ENCODE data around the gene C11orf98.
"Not testable (repeated sequence)": the region's sequence is repeated elsewhere in the genome, so short reads cannot be mapped to it uniquely, and the experiment has no call there.

The C11orf98 gene

GRCh38 chr11:62665075-62665598 lies at the start of gene C11orf98, which contains the start of gene CSKMT:
Gene C11orf98 (minus strand): TSS chr11:62665210. CDS start chr11:62665169, 41 bp downstream.
Gene CSKMT (plus strand): TSS chr11:62665312. CDS start chr11:62665880, 568 bp downstream.
- peak within 1 kb of the TSS; percentile 88 for H3K27ac Mint-ChIP-seq
- no peaks in the 10 kb centered on the region for H3K9me3 Mint-ChIP-seq
- H3K4me1 Mint-ChIP-seq (ENCODE audit: low read depth), result peaks cover 24% of the 10 kb centered on the region
- H3K4me3 Mint-ChIP-seq, result peak within 1 kb of the TSS; percentile 96
- H3K27me3 Mint-ChIP-seq (ENCODE audit: low read depth), result no peaks in the 10 kb centered on the region
- H3K36me3 Mint-ChIP-seq (ENCODE audit: low read depth), result peaks cover 24% of the 10 kb centered on the region

- peaks cover 65% of the 10 kb centered on the region for H3K4me1 Mint-ChIP-seq (ENCODE audit: low read depth)
These were observed 48.3 kb upstream of the C11orf98 start for GRCh38 chr11:62713343-62713742.

GRCh38 chr11:62712861-62713260 lies 47.9 kb upstream of the C11orf98 start:
- peak overlapping the region; percentile 63 for H3K4me3 Mint-ChIP-seq
- peaks cover 65% of the 10 kb centered on the region for H3K4me1 Mint-ChIP-seq (ENCODE audit: low read depth)
- peak overlapping the region; percentile 92 for H3K27ac Mint-ChIP-seq
- H3K9me3 Mint-ChIP-seq, result no peaks in the 10 kb centered on the region
- H3K36me3 Mint-ChIP-seq (ENCODE audit: low read depth), result peaks cover 63% of the 10 kb centered on the region
- no peaks in the 10 kb centered on the region for H3K27me3 Mint-ChIP-seq (ENCODE audit: low read depth)

More at GRCh38 chr11:62713343-62713742, 48.3 kb upstream of the C11orf98 start:
- Mint-ChIP-seq H3K36me3 (ENCODE audit: low read depth) (peaks cover 68% of the 10 kb centered on the region), H3K27me3 (ENCODE audit: low read depth) (no peaks in the 10 kb centered on the region), H3K9me3 (no peaks in the 10 kb centered on the region), H3K27ac (peak overlapping the region; percentile 92), H3K4me3 (peak overlapping the region; percentile 38)

- Mint-ChIP-seq H3K4me3 (peak overlapping the region; percentile 63), H3K4me1 (ENCODE audit: low read depth) (peaks cover 70% of the 10 kb centered on the region), H3K27me3 (ENCODE audit: low read depth) (no peaks in the 10 kb centered on the region), H3K36me3 (ENCODE audit: low read depth) (peaks cover 60% of the 10 kb centered on the region), H3K27ac (peak overlapping the region; percentile 92), H3K9me3 (no peaks in the 10 kb centered on the region)
These were observed 47.3 kb upstream of the C11orf98 start for GRCh38 chr11:62712276-62712812.

- H3K36me3 Mint-ChIP-seq (ENCODE audit: low read depth), result peaks cover 37% of the 10 kb centered on the region
- H3K9me3 Mint-ChIP-seq, result no peaks in the 10 kb centered on the region
- H3K4me3 Mint-ChIP-seq, result peak overlapping the region; percentile 94
- H3K4me1 Mint-ChIP-seq (ENCODE audit: low read depth), result peaks cover 71% of the 10 kb centered on the region
- no peaks in the 10 kb centered on the region for H3K27me3 Mint-ChIP-seq (ENCODE audit: low read depth)
- H3K27ac Mint-ChIP-seq, result peak overlapping the region; percentile 98
These were observed 45.0 kb upstream of the C11orf98 start for GRCh38 chr11:62710001-62710345.

- H3K27me3 Mint-ChIP-seq (ENCODE audit: low read depth), result no peaks in the 10 kb centered on the region
- H3K36me3 Mint-ChIP-seq (ENCODE audit: low read depth), result peaks cover 33% of the 10 kb centered on the region
- peak overlapping the region; percentile 98 for H3K27ac Mint-ChIP-seq
- H3K4me3 Mint-ChIP-seq, result peak overlapping the region; percentile 94
- no peaks in the 10 kb centered on the region for H3K9me3 Mint-ChIP-seq
- H3K4me1 Mint-ChIP-seq (ENCODE audit: low read depth), result peaks cover 67% of the 10 kb centered on the region
These were observed 44.4 kb upstream of the C11orf98 start for GRCh38 chr11:62709247-62710000.

GRCh38 chr11:62708793-62709192 lies 43.8 kb upstream of the C11orf98 start:
- Mint-ChIP-seq H3K36me3 (ENCODE audit: low read depth) (peaks cover 29% of the 10 kb centered on the region), H3K4me1 (ENCODE audit: low read depth) (peaks cover 62% of the 10 kb centered on the region), H3K9me3 (no peaks in the 10 kb centered on the region)

GRCh38 chr11:62708392-62708791 lies 43.4 kb upstream of the C11orf98 start:
- peak overlapping the region; percentile 94 for H3K4me3 Mint-ChIP-seq
- peak overlapping the region; percentile 98 for H3K27ac Mint-ChIP-seq
- no peaks in the 10 kb centered on the region for H3K27me3 Mint-ChIP-seq (ENCODE audit: low read depth)
- no peaks in the 10 kb centered on the region for H3K9me3 Mint-ChIP-seq
- H3K36me3 Mint-ChIP-seq (ENCODE audit: low read depth), result peaks cover 25% of the 10 kb centered on the region
- peaks cover 58% of the 10 kb centered on the region for H3K4me1 Mint-ChIP-seq (ENCODE audit: low read depth)

More at GRCh38 chr11:62708793-62709192, 43.8 kb upstream of the C11orf98 start:
- Mint-ChIP-seq H3K4me3 (peak overlapping the region; percentile 94), H3K27ac (peak overlapping the region; percentile 98), H3K27me3 (ENCODE audit: low read depth) (no peaks in the 10 kb centered on the region)

GRCh38 chr11:62707277-62707861 lies 42.4 kb upstream of the C11orf98 start, which contains the start of the genes BSCL2 and GNG3:
Gene BSCL2 (minus strand): TSS chr11:62707424. CDS start chr11:62707195, 229 bp downstream.
Gene GNG3 (plus strand): TSS chr11:62707676. CDS start chr11:62708296, 620 bp downstream.
- peaks cover 21% of the 10 kb centered on the region for H3K36me3 Mint-ChIP-seq (ENCODE audit: low read depth)
- peaks cover 50% of the 10 kb centered on the region for H3K4me1 Mint-ChIP-seq (ENCODE audit: low read depth)

GRCh38 chr11:62706850-62707247 lies 41.8 kb upstream of the C11orf98 start:
- Mint-ChIP-seq H3K27me3 (ENCODE audit: low read depth) (no peaks in the 10 kb centered on the region), H3K4me3 (peak overlapping the region; percentile 63), H3K36me3 (ENCODE audit: low read depth) (peaks cover 20% of the 10 kb centered on the region), H3K4me1 (ENCODE audit: low read depth) (peaks cover 49% of the 10 kb centered on the region), H3K9me3 (no peaks in the 10 kb centered on the region), H3K27ac (peak overlapping the region; percentile 65)

More at GRCh38 chr11:62707277-62707861, 42.4 kb upstream of the C11orf98 start, which contains the start of the genes BSCL2 and GNG3:
- H3K4me3 Mint-ChIP-seq, result peak within 1 kb of the TSS; percentile 94
- no peaks in the 10 kb centered on the region for H3K9me3 Mint-ChIP-seq
- H3K27ac Mint-ChIP-seq, result peak within 1 kb of the TSS; percentile 98
- no peaks in the 10 kb centered on the region for H3K27me3 Mint-ChIP-seq (ENCODE audit: low read depth)

- Mint-ChIP-seq H3K4me3 (peak overlapping the region; percentile 87), H3K4me1 (ENCODE audit: low read depth) (peaks cover 49% of the 10 kb centered on the region), H3K36me3 (ENCODE audit: low read depth) (peaks cover 23% of the 10 kb centered on the region), H3K27me3 (ENCODE audit: low read depth) (no peaks in the 10 kb centered on the region), H3K9me3 (no peaks in the 10 kb centered on the region), H3K27ac (peak overlapping the region; percentile 75)
These were observed 41.2 kb upstream of the C11orf98 start for GRCh38 chr11:62705880-62706849.

- Mint-ChIP-seq H3K4me1 (ENCODE audit: low read depth) (peaks cover 45% of the 10 kb centered on the region), H3K9me3 (no peaks in the 10 kb centered on the region), H3K27me3 (ENCODE audit: low read depth) (no peaks in the 10 kb centered on the region), H3K36me3 (ENCODE audit: low read depth) (peaks cover 19% of the 10 kb centered on the region), H3K4me3 (peak overlapping the region; percentile 87), H3K27ac (peak overlapping the region; percentile 75)
These were observed 40.4 kb upstream of the C11orf98 start for GRCh38 chr11:62705413-62705812.

- not testable (repeated sequence) for H3K27ac Mint-ChIP-seq; H3K4me3 Mint-ChIP-seq; H3K9me3 Mint-ChIP-seq; H3K27me3 Mint-ChIP-seq (ENCODE audit: low read depth)
- Mint-ChIP-seq H3K36me3 (ENCODE audit: low read depth) (peaks cover 11% of the 10 kb centered on the region), H3K4me1 (ENCODE audit: low read depth) (peaks cover 35% of the 10 kb centered on the region)
These were observed 38.9 kb upstream of the C11orf98 start for GRCh38 chr11:62703921-62704320.
